Measurements from ENCODE around the gene NFYB. TPM values are rescaled to one million over a fixed set of nuclear protein-coding genes. Genes with fewer than 3 reads are reported as not detected.

The NFYB gene
- total RNA-seq (2021; ENCODE audit: unreplicated experiment) (22.4 TPM), Bru-seq, nascent RNA (percentile 77 among the genes with signal in this experiment), BruChase-seq, experiment 1, labeled RNA remaining after a 6-hour chase (percentile 77 among the genes with signal in this experiment), BruChase-seq, experiment 2, labeled RNA remaining after a 2-hour chase (percentile 78 among the genes with signal in this experiment)
- polyA plus RNA-seq (2012) = 12.5 and 17.8 TPM in 2 replicates
- long read RNA-seq, transcript NFYB-201 (8 exons, 3,512 nt) = major isoform, 46 of 84 reads
- long read RNA-seq, transcript NFYB-205 (8 exons, 1,727 nt) = minor isoform, 7 of 84 reads
- long read RNA-seq, partial matches to known transcripts = 9 of 84 reads
- long read RNA-seq, other reads (novel, unspliced or antisense) = 22 of 84 reads

DNA sequence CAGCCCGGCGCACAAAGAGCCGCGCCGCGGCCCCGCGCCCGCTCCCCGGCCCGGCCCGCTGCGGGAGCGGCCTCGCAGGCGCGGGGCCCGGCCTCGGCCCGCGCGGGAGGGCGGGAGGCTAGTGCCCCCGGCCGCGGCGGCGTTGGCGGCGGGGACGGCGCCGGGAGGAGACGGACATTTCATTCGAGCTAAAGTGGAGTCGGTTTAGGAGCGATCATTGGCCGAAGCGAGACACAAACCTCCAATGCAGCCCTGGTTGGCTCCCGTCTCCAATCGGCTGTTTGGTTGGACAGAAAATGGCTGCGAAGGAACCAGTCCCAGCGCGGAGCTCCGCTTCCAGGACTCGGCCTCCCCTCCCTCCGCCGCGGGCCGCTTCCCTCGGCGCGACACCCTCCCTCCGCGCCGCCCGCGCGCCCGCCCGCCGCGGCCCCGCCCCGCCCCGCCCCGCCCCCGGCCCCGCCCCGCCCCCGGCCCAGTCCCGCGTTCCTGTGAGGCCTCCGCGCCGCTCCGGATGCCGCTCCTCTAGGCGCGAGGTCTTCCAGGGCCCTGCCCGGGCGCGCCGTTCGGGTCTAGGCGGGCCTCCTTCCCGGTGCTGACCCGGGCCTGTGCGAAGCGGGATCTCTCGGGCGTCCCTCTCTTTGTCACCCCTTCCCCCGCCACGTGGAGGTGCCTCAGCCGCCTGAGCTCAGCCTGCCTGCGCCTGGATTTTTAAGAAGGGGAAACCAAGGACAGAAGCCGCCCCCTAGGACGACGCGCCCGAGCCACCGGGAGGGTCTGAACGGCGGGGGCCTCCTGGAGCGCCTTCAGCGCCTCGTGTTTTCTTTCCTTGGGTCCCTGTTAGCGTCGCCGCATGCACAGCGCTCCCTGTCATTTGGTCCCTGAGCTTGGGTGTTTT, at the start of gene NFYB:
Gene NFYB, minus strand, starts transcription at position 309 of the 895 bp plus-strand sequence. CDS start 2,757 bp downstream, outside the sequence.
- Histone ChIP-seq H3K9me3 (ENCODE audit: control insufficient read depth in 1 of 2, insufficient read depth in 1 of 2, low read depth in 1 of 2, low read length in 2 of 2) (no peaks in the 10 kb centered on the region), H3K27me3 (ENCODE audit: insufficient read depth, low read length) (no peaks in the 10 kb centered on the region), H4K20me1 (ENCODE audit: insufficient read depth) (no peaks in the 10 kb centered on the region), H3K36me3 (ENCODE audit: control insufficient read depth in 1 of 2, insufficient read depth in 2 of 2, low read length in 2 of 2) (peaks cover 0 to 5% of the 10 kb centered on the region in 2 experiments; a peak in 2 of 4 replicates), H3K79me2 (ENCODE audit: insufficient read depth, low read length) (peaks cover 30% of the 10 kb centered on the region), H3K9me2 (ENCODE audit: insufficient read depth) (no peaks in the 10 kb centered on the region), H3K4me3 (replicated peaks in 1 of 2; ENCODE audit: low read depth in 1 of 2, low read length in 2 of 2) (peak within 1 kb of the TSS; percentile 77 to 89), H3K4me2 (ENCODE audit: low read length) (peak within 1 kb of the TSS; percentile 86), H3K27ac (ENCODE audit: low read depth, low read length) (peak within 1 kb of the TSS; percentile 94), H3K9ac (ENCODE audit: low read length) (peak within 1 kb of the TSS; percentile 79), H3K4me1 (ENCODE audit: control insufficient read depth in 1 of 2, insufficient read depth in 2 of 2, low read length in 2 of 2) (peaks cover 12 to 21% of the 10 kb centered on the region in 2 experiments), H2AFZ (ENCODE audit: low read depth, low read length, poor library complexity, severe bottlenecking) (no peak within 1 kb of the TSS)
- DNase-seq (ENCODE audit: low read depth, low spot score) (peak; percentile 94), ATAC-seq (peak; percentile 96)
- POLR2A ChIA-PET = interaction anchor here (0.7 to 1.4 kb wide), 2 partner anchors 8 to 150 kb away, joined by 3 to 4 read pairs; no protein-coding TSS in a partner anchor
- TSS peak; percentile 91 for BruUV-seq (replicated peaks)
- RAD21 ChIA-PET (ENCODE audit: low non-redundant PET in 1 of 2, low total read pairs in 2 of 2, uncharacterized antibody in 2 of 2, unreplicated experiment in 2 of 2) = no interaction called here
- intact Hi-C loops (cut with micrococcal nuclease) = no loop called here
- CTCF ChIA-PET = interaction anchor here (1.7 kb wide), 1 partner anchor 29 kb away, joined by 4 read pairs; no protein-coding TSS in a partner anchor
- TF ChIP-seq, protein P1, sequence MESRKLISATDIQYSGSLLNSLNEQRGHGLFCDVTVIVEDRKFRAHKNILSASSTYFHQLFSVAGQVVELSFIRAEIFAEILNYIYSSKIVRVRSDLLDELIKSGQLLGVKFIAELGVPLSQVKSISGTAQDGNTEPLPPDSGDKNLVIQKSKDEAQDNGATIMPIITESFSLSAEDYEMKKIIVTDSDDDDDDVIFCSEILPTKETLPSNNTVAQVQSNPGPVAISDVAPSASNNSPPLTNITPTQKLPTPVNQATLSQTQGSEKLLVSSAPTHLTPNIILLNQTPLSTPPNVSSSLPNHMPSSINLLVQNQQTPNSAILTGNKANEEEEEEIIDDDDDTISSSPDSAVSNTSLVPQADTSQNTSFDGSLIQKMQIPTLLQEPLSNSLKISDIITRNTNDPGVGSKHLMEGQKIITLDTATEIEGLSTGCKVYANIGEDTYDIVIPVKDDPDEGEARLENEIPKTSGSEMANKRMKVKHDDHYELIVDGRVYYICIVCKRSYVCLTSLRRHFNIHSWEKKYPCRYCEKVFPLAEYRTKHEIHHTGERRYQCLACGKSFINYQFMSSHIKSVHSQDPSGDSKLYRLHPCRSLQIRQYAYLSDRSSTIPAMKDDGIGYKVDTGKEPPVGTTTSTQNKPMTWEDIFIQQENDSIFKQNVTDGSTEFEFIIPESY (IDR thresholded peaks at IDR 0.05; ENCODE audit: extremely low read depth, insufficient replicate concordance, low read length) = peak; percentile 89
- TF ChIP-seq JUND (IDR thresholded peaks at IDR 0.05) (peak; percentile 27; the same call in 1 of the 2 replicates), EZH2 (IDR thresholded peaks at IDR 0.05) (no peak), SIN3A (IDR thresholded peaks at IDR 0.05; ENCODE audit: low read depth) (no peak), YY1 (IDR thresholded peaks at IDR 0.05; ENCODE audit: extremely low read depth, insufficient replicate concordance, low read depth, low read length) (peak; percentile 84), EZH2phosphoT487 (IDR thresholded peaks at IDR 0.05; ENCODE audit: borderline replicate concordance) (no peak), FOSL1 (IDR thresholded peaks at IDR 0.05; ENCODE audit: low read depth) (no peak), EGR1 (IDR thresholded peaks at IDR 0.05; ENCODE audit: low read depth) (no peak), RAD21 (IDR thresholded peaks at IDR 0.05; ENCODE audit: low read depth) (no peak), CEBPB (IDR thresholded peaks at IDR 0.05; ENCODE audit: low read depth) (no peak), ZFX (IDR thresholded peaks at IDR 0.05) (peak; percentile 80), ZNF274 (IDR thresholded peaks at IDR 0.05; ENCODE audit: low read depth, low read length) (no peak), CBX3 (IDR thresholded peaks at IDR 0.05; ENCODE audit: low read depth) (peak; percentile 85), POLR2A (IDR thresholded peaks at IDR 0.05; ENCODE audit: borderline replicate concordance, extremely low read depth, insufficient read depth, insufficient read length) (peak; percentile 81)
- TF ChIP-seq, protein P2, sequence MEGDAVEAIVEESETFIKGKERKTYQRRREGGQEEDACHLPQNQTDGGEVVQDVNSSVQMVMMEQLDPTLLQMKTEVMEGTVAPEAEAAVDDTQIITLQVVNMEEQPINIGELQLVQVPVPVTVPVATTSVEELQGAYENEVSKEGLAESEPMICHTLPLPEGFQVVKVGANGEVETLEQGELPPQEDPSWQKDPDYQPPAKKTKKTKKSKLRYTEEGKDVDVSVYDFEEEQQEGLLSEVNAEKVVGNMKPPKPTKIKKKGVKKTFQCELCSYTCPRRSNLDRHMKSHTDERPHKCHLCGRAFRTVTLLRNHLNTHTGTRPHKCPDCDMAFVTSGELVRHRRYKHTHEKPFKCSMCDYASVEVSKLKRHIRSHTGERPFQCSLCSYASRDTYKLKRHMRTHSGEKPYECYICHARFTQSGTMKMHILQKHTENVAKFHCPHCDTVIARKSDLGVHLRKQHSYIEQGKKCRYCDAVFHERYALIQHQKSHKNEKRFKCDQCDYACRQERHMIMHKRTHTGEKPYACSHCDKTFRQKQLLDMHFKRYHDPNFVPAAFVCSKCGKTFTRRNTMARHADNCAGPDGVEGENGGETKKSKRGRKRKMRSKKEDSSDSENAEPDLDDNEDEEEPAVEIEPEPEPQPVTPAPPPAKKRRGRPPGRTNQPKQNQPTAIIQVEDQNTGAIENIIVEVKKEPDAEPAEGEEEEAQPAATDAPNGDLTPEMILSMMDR (IDR thresholded peaks at IDR 0.05 in 2 of 3, conservative IDR thresholded peaks at IDR 0.05 in 1 of 3; ENCODE audit: borderline replicate concordance in 1 of 3, insufficient read depth in 1 of 3, low read depth in 2 of 3, low read length in 2 of 3) = no peak
- TF ChIP-seq, protein P3, sequence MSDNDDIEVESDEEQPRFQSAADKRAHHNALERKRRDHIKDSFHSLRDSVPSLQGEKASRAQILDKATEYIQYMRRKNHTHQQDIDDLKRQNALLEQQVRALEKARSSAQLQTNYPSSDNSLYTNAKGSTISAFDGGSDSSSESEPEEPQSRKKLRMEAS (IDR thresholded peaks at IDR 0.05) = peak; percentile 95
- TF ChIP-seq, protein P4, sequence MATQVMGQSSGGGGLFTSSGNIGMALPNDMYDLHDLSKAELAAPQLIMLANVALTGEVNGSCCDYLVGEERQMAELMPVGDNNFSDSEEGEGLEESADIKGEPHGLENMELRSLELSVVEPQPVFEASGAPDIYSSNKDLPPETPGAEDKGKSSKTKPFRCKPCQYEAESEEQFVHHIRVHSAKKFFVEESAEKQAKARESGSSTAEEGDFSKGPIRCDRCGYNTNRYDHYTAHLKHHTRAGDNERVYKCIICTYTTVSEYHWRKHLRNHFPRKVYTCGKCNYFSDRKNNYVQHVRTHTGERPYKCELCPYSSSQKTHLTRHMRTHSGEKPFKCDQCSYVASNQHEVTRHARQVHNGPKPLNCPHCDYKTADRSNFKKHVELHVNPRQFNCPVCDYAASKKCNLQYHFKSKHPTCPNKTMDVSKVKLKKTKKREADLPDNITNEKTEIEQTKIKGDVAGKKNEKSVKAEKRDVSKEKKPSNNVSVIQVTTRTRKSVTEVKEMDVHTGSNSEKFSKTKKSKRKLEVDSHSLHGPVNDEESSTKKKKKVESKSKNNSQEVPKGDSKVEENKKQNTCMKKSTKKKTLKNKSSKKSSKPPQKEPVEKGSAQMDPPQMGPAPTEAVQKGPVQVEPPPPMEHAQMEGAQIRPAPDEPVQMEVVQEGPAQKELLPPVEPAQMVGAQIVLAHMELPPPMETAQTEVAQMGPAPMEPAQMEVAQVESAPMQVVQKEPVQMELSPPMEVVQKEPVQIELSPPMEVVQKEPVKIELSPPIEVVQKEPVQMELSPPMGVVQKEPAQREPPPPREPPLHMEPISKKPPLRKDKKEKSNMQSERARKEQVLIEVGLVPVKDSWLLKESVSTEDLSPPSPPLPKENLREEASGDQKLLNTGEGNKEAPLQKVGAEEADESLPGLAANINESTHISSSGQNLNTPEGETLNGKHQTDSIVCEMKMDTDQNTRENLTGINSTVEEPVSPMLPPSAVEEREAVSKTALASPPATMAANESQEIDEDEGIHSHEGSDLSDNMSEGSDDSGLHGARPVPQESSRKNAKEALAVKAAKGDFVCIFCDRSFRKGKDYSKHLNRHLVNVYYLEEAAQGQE (IDR thresholded peaks at IDR 0.05; ENCODE audit: low read depth) = no peak
